Umbilical cord (tissue), 2 donors: Measurements from ENCODE around the gene TAF5L. TPM values are rescaled to one million over a fixed set of nuclear protein-coding genes. Genes with fewer than 3 reads are reported as not detected.
"Not testable (repeated sequence)": the region's sequence is repeated elsewhere in the genome, so short reads cannot be mapped to it uniquely, and the experiment has no call there.

Source experiments
- DNase-seq: peaks from one replicate; pipeline ENCODE4 v3.0.0-alpha.2; 2015; ENCODE audit warnings: low spot score
- total RNA-seq: library from RNA; depleted of rRNA; stranded (reverse); fragments of >200 nt; gene quantifications from one replicate; pipeline ENCODE4 v1.2.3, GENCODE V29; 2014; ENCODE audit warnings: low replicate concordance; ENCODE audit not compliant: insufficient read depth

TAF5L gene
- total RNA-seq, 1 donor from 2014 or later: 27.9 TPM

DNA sequence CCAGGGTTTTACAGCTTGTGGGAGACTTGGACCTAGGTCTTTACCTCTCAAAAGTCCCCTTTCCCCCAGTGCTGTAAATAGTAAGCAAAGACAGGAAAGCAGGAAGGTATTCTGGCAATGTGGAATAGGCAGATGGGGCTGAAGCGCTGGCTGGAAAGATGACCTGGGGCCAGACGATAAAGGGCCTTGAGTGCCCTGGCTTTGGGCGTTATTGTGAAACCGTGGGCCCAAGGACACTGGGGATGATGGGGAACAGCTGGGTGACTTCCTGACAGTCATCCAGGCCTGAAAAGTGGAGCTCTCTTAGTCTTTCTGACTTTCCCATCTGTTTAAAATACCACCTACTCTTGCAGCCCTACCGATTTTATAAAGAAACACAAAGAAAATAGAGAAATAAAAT, 16.5 kb upstream of the TAF5L start:
- DNase-seq: no peak

DNA sequence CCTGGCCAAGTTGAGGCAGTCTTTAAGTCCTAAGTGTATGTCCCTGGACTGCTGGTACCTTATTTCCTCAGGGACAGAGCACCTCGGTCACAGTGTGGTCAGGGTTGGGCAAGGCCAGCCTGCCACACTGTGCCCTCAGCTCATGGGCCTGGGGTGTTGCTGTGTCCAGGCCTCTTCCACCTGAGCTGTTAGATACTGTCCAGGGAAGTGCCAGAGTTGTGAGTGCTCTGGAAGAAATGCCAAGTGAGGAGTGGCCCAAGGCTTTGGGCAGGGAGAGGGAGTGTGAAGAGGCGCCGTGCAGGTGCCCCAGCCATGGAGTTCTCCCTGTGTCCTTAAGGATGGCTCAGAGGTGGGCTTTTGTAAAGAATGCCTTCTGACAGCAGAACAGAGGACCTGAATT, 15.4 kb upstream of the TAF5L start:
- DNase-seq: no peak

DNA sequence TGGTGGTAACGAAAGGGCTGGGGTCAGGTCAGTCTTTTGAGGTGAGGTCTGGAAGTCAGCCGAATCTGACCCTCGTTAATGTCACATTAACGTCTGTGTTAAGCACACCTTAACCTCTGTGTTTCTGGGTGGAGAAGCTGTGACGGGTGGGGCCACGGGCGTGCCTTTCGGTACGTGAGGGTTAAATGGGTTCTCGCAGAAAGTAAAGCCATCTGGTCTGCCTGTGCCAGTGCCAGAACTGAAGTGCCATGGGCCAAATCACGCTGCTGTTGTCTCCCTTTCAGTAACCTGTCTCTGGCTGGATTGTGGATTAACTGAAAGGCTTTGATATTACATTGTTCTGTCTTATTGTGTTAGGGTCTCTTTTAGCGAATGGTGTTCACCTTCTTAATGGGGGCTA, 14.5 kb upstream of the TAF5L start:
- no peak for DNase-seq

DNA sequence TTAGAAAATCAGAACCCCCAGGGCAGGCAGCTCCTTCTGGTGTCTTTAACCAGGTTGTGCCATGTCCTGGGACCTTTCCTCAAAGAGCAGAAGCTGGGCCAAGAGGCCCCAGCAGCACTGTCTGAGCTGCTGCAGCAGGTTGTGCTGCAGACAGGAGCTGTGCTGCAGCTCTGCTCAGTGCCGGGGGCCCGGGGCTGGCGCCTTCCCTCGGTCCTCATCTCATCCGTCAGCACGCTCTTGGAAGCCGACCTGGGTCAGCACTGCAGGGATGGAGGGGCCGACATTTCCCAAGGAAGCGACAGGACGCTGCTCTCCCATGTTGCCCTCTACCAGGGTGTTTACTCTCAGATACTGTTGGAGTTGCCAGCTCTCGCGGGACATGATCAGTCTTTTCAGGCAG, 11.8 kb upstream of the TAF5L start:
- no peak for DNase-seq

DNA sequence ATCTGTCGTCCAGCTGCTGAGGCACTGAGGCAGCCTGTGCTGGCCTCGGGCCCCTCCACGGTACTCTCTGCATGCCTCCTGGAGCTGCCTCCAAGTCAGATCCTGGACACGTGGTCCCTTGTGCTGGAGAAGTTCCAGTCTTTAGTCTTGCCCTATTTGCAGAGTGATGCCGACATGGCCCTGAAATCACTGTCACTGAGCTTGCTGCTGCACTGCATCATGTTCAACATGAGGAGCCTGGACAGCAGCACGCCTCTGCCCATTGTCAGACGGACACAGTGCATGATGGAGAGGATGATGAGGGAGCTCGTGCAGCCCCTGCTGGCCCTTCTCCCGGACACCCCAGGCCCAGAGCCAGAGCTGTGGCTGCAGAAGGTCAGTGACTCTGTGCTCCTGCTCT, 10.1 kb upstream of the TAF5L start:
- no peak for DNase-seq

DNA sequence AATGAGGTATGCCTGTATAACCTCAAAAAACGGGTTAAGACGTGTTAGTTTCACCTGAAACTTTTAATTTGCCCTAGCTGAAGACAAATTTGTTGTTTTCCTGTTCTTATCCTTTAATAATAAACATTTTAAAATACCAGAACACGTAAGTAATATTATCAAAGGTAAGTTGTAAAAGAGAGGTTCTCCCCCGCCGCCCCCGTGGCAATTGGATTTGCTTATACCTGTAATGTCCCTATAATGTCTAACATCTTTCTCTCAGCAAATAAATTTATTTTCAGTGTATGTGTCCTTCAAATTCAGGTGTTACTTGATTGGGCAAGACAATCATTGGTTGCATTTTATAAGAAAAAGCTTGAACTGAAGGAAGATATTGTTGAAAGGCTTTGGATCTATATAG, 6.0 kb upstream of the TAF5L start:
- DNase-seq: no peak

DNA sequence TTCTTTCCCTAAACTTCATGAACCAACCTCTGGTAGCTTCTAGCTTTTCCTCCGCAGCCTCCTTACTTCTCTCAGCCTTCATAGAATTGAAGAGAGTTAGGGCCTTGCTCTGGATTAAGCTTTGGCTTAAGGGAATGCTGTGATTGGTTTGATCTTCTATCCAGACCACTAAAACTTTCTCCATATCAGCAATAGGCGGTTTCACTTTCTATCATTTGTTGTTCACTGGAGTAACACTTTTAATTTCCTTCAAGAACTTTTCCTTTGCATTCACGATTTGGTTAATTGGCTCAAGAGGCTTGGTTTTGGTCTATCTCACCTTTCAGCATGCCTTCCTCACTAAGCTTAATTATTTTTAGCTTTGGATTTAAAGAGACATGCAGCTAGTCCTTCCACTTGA, 5.2 kb upstream of the TAF5L start:
- no peak for DNase-seq

DNA sequence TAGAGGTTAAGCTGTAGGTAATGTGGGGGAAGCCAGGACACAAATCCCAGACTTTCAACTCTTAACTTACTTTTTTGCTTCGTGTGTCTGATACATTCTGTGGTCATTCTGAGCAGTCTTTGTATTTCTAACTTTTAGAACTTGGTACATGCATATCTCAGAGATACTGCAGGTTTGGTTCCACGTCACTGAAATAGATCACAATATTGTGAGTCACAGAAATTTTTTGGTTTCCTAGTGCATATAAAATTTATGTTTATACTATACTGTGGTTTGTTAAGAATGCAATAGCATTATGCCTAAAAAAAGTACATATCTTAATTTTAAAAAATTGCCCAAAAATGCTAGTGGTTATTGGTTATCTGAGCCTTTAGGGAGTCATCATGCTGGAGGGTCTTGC, 3.3 kb upstream of the TAF5L start:
- no peak for DNase-seq

DNA sequence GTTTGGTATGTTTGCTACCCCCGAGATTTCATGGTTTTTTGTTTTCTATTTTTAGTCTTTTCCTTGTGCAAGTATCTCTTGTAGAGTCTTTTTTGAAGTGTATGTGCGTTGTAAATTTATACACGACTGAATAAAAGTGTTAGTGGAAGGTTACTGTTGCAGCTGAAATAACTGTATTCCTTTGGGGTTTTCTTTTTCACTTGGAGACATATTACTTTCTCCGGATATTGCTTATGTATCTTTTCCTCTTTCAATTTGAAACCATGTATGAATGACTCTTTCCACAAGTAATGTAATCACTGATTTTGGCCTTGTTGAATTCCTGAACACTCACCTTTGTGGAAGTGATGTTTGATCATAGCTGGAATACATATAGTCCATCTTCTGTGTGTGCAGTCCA, 1.1 kb upstream of the TAF5L start:
- no peak for DNase-seq

DNA sequence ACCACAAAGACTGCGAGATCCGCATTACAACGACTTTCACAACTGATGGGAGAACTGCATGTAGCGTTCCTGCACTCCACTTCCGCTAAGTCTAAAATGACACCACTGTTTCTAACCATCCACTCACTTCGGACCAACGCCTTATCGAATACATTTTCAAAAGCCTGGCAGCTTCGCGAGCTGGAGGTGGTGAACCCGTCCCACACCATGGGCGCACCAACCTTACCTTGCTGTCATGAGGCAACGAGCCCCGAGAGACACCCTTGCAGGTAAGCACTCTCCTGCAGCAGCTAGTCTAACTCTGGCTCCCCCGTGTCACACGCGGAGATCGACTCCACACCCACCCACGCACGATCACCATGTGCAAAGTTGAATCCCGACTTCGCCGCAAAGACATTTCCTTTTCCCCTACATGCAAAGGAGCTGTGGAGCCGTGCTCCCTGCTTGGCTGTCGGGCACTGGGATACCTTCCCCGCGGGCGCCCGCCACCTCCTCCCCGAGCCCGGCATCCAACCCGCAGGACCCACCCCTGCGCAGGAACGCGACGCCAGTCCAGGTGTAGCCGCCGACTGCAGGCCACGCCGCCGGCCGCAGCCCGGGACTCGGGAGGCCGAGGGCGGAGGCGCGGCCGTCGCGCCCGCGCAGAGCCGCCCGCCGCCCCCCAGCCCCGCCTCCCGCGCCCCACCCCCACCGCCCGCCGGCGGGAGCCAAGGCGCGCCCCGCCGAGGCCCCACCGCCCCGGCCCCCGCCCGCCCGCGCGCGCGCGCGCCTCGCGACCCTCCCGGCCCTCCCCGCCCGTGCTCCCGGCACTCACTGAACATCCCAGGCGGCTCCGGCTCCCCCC, 629 bp downstream of the TAF5L start:
- no peak for DNase-seq

DNA sequence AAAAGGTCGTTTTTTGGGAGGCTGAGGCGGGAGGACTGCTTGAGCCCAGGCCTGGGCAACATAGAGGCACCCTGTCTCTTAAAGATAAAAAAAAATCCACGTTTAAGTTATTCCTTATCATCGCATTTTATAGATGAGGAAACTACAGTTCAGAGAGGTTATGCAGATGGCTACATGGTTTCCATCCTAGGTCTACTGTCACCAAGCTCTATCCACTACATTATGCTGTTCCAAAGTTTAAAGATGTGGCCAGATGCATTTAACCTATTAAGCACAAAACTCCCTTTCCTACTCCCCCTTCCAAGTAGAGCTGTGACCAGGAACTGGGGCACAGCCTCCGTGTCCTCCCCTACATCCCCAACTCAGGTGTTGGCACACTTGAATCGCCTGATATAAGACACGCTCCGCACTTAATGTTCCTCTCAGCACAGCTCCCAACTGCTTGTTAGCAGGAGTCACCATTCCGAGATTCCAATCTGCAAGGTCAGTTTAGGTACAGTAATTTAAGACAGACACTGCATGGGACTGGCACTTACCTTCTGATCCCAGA, 1.3 kb downstream of the TAF5L start:
- peak; percentile 30 for DNase-seq

DNA sequence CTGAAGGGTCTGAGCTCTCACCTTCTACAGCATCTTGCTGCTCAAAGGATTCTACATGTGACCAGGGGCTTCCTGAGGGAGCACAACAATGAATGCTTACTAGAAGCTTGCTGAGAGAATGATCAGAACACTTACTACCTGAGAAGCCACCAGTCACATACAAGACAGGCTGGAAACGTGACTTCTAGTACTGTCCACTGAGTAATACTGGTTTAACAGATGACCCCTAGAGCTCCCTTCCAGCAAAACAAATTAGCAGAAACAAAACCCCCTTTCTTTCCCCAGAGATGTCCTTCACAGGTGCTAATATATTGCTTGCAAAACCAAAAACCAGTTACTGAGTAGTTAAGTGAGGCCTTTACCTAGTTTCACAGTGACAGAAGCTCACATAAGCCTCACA, 2.1 kb downstream of the TAF5L start:
- DNase-seq: no peak

DNA sequence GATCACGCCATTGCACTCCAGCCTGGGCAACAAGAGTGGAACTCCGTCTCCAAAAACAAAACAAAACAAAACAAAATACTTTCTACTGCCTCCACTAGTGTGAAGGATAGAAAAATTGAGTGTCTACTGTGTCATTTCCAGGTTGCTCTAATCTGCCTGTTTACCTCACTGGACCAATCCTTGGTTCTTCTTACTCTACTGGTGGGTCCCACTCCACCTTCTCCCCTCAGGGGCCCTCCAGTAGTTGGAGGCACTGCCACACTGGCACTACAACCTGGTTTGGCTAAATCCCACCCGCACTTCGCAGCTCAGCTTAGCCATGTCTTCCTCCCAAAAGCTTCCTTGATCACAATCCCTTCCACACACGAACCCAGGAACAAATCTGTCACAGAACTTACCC, 2.7 kb downstream of the TAF5L start:
- DNase-seq: no peak

DNA sequence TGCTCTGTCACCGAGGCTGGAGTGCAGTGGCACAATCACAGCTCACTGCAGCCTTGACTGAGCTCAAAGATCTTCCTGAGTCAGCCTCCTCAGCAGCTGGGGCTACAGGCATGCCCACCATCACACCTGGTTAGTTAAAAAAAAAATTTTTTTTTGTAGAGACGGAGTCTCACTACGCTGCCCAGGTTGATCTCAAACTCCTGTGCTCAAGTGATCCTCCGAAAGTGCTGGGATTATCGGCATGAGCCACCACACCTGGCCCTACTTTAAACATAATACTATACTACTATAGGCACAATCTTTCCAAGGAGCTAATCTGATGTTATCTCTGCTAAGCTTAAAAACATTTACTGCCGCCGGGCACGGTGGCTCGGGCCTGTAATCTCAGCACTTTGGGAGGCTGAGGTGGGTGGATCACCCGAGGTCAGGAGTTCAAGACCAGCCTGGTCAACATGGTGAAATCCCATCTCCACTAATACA, 3.2 kb downstream of the TAF5L start:
- not testable (repeated sequence) for DNase-seq

DNA sequence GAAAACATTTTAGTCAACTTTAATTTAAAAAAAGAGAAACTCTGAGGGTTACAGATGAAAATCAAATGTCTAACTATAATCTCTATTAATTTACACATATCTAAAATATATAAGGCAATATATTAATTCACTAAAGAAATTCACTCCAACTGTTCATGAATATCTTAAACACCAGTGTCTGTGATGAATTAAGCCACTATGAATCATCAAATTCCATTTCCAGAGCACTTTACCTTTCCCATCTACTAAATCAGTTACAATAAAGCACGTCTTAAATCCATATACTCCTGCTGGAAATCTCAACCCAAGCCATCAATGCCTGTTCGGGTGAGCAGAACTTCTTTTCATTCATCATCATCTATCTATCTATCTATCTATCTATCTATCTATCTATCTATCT, 4.3 kb downstream of the TAF5L start:
- DNase-seq: no peak

DNA sequence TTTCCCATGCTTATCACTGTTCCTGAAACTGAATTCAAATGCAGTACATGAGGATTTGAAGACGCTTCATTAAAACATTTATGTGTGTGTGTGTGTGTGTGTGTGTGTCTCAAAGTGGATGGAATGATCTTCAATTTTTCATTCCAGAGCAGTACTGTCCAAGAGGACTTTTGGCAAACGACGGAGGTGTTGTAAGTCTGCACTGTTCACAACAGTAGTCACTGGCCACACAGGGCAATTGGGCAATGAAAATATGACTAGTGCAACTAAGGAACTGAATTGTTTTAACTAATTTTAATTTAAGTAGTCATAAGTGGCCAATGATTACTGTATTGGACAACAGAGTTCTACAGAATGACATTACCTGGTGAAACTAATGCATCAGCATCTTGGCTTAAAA, 5.0 kb downstream of the TAF5L start:
- no peak for DNase-seq

DNA sequence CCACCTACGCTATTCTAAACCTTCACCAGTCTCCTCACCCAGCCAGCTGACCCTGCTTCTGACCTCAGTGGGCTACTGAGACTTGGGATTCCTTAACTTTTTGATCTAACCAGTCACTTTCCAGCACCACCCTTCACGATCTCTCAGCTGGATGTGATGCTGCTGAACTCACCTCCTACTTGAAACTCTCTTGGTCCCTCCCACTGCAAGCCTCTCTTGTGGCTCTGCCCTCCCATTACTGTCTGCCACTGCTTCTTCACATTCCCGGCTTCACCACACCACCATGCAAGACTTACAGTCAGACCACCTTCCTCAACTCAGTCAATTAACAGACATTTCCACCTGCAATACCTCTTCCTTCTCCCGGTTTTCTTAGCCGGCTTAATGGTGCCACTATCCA, 6.3 kb downstream of the TAF5L start:
- DNase-seq: no peak

DNA sequence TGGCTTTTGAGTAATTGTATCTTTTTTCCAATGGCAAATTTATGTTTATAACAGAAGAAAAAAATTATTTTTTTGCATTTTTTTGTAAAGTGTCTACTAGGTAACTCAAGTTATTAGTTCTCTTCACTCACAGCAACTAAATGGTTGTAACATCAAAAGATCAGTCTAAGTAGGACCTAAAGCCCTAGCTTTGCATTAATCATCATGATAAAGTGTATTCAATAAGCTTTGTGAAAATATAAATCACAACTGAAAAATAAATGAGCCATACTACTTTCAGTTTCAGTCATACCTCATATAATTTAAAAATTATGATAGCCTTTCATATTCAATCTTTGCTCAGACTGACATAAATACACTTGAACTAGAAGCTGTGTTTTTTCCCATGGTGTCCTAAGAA, 6.9 kb downstream of the TAF5L start:
- DNase-seq: no peak

DNA sequence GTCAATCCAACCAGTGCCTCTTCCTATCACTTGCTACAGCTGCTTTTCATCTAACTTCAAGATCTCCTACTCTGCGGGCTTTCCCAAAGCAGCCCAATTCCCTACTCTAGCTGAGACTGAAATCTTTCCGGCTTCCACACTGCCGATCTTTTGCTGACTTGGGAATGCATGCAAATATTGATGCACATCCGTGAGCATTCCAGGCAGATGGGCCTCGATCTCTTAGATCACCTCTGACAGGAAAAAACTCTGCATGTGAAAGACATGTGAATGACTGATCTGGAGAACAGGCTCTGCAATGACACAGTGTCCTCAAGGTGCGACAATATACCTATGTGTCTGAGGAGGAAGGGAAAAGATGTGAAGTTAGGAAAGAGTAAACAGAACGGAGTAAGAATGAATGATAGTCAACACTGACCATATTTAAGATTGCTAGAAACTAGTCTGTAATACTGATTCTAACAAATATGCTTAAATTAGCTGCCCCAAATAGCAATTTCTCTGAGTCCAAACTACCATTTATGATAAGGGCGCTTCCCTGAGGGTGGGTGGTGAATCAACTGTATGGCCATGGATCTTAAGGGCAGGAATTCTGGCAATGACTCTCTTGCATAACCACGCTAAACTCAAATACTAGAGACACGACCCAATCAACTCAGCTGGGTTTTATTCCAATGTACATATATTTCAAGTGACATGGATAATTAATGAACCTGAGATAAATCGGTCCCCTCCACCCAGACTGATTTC, 8.4 kb downstream of the TAF5L start:
- no peak for DNase-seq

DNA sequence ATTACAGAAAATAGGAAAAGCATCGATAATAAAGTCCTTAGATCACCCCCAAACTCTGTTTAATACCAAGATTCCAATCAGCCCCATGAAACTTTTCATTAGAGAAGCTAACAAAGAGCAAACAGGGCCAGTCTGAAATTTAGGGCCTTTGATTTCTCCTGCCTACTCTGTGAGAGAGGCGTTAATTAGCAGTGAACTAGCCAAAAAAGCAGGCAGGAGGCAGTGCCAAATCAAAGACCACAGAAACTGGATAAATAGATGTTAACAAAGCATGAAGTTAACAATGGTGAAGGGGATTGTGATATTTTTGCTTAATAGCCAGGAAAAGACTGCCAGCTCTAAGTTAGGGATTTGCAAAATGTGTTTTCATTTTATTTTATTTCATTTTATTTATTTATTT, 11.2 kb downstream of the TAF5L start:
- DNase-seq: no peak

DNA sequence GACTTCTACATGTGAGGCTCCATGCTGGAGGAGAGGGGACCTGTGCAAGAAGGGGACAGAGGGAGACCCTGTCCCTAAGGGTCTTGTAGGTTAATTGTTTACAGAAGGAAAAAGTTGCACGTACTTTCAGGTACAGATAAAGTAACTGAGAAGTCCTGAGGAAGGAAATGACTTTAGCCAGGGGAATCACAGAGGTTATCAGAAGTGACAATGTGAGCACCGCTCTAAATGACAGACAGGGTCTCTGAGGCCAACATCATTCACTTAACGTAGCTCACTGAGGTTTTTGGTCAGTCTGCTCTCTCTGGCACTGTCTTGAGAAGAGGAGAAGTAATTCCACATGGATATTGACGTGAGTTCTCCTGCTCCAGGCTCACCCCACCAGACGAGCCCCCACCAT, 12.0 kb downstream of the TAF5L start:
- no peak for DNase-seq

DNA sequence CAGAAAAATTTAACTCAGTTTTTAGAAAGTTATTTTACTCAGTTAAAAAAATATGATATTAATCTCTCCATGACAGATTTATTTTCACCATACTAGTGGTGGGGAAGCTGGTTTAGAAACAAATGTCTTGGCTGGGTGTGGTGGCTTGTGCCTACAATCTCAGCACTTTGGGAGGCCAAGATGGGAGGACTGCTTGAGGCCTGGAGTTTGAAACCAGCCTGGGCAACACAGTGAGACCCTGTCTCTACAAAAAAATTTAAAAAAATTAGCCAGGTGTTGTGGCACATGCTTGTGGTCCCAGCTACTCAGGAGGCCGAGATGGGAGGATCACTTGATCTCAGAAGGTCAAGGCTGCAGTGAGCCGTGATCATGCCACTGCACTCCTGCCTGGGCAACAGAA, 17.3 kb downstream of the TAF5L start:
- no peak for DNase-seq

DNA sequence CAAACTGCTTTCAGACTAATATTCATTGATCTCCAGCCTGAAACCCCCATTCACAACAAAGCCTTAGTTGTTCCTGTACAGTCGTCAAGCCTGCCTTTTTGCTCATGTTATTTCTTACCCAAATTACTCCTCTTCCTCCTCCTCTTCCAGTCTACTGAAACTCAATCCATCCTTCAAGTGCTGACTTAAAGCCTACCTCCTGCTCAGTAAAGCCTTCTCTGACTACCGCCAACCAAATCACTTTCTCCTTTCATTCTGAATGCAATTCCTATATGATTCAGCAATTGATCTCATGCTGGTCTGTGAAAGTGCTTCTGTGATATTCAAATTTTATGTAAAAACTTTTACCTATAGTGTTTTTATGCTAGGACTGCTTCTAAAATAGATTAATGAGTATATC, 18.6 kb downstream of the TAF5L start:
- no peak for DNase-seq
